Measurements from ENCODE around the gene ARSB. TPM values are rescaled to one million over a fixed set of nuclear protein-coding genes. Genes with fewer than 3 reads are reported as not detected.

ARSB gene
- total RNA-seq, 2 donors from 2014 or later: 28.1 TPM

DNA sequence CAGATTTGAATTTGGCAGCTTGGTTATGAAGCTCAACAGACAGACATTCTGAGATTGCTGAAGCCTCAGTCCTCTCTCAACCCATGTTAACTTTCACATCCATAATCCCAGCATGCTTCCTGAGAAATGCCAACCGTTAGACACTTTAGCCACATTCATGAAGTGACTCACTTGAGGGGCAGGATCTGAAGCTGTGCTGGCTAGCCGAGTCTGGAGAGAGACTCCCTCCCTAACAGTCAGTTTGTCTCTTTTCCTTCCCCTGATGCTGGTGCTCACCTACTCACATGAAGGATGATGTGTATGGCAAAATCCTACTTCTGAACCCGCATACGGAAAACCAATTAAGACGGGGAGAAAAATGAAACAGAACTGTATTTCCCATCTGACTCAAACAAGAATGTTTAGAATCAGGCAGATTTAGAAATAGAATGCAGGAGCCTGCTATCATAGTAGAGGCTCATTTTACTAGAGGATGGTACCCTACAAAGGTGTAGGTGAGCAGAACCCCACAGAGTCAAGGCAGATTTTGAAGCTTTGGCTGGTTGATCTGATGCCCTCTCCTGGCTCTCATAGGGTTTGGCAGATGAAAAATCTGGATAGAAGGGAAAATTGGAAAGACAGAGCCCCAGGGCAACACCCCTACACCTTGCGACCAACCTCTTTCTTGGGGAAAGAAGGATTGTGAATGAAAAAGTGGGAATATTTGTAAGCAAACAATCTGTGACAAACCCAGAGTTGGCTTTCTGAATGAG, 185.7 kb downstream of the ARSB start:
- Histone ChIP-seq H3K27ac (ENCODE audit: low read depth, low read length) (no peak overlapping the region), H3K9ac (ENCODE audit: extremely low read depth, low read length, poor library complexity, severe bottlenecking) (no peak overlapping the region), H3K9me3 (ENCODE audit: control insufficient read depth, low read length) (peaks cover 15% of the 10 kb centered on the region), H3K4me1 (ENCODE audit: control insufficient read depth, insufficient read depth, low read length) (peaks cover 16% of the 10 kb centered on the region), H3K36me3 (ENCODE audit: control insufficient read depth, insufficient read depth, low read length) (no peaks in the 10 kb centered on the region), H3K4me3 (ENCODE audit: low read length) (no peak overlapping the region), H3K27me3 (ENCODE audit: control insufficient read depth, insufficient read depth, low read length, poor library complexity, severe bottlenecking) (no peaks in the 10 kb centered on the region)
- Mint-ChIP-seq H3K4me3 (no peak overlapping the region), H3K27me3 (ENCODE audit: insufficient read depth) (no peaks in the 10 kb centered on the region), H3K36me3 (ENCODE audit: low read depth) (peaks cover 23% of the 10 kb centered on the region), H3K4me1 (peaks cover 37% of the 10 kb centered on the region), H3K9me3 (peaks cover 18% of the 10 kb centered on the region), H3K27ac (no peak overlapping the region)
- DNase-seq: no peak
- TF ChIP-seq, protein P1, sequence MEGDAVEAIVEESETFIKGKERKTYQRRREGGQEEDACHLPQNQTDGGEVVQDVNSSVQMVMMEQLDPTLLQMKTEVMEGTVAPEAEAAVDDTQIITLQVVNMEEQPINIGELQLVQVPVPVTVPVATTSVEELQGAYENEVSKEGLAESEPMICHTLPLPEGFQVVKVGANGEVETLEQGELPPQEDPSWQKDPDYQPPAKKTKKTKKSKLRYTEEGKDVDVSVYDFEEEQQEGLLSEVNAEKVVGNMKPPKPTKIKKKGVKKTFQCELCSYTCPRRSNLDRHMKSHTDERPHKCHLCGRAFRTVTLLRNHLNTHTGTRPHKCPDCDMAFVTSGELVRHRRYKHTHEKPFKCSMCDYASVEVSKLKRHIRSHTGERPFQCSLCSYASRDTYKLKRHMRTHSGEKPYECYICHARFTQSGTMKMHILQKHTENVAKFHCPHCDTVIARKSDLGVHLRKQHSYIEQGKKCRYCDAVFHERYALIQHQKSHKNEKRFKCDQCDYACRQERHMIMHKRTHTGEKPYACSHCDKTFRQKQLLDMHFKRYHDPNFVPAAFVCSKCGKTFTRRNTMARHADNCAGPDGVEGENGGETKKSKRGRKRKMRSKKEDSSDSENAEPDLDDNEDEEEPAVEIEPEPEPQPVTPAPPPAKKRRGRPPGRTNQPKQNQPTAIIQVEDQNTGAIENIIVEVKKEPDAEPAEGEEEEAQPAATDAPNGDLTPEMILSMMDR (conservative IDR thresholded peaks at IDR 0.05): peak; percentile 50
- WGBS, 2 experiments (ENCODE audit: insufficient coverage in 1 of 2, insufficient read length in 1 of 2): 93 to 98% methylated on average over 6 of the region's 6 CpGs

DNA sequence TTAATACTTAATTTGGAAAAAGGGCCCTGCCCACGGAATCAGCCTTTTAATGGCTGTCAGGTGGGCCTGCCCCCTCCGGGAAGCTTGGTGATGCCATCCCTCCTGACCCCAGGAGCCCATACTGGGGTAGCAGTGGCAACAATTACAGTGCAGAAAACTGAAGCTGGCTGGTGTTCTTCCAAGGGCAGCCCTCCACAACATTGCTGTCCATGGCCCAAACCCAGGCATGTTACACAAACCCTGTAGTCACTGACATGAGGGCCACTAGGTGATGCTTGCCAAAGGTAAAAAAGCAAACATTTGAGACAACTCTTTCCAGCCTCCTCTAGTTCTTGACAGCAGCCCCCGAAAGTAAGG, 186.5 kb downstream of the ARSB start:
- peaks cover 15% of the 10 kb centered on the region for H3K9me3 ChIP-seq (ENCODE audit: control insufficient read depth, low read length)
- no peak overlapping the region for H3K9ac ChIP-seq (ENCODE audit: extremely low read depth, low read length, poor library complexity, severe bottlenecking)
- no peak overlapping the region for H3K27ac ChIP-seq (ENCODE audit: low read depth, low read length)
- Mint-ChIP-seq H3K4me1 (peaks cover 45% of the 10 kb centered on the region), H3K9me3 (peaks cover 18% of the 10 kb centered on the region), H3K36me3 (ENCODE audit: low read depth) (peaks cover 23% of the 10 kb centered on the region), H3K27me3 (ENCODE audit: insufficient read depth) (no peaks in the 10 kb centered on the region), H3K27ac (no peak overlapping the region), H3K4me3 (no peak overlapping the region)
- H3K4me1 ChIP-seq (ENCODE audit: control insufficient read depth, insufficient read depth, low read length): peaks cover 18% of the 10 kb centered on the region
- H3K4me3 ChIP-seq (ENCODE audit: low read length): no peak overlapping the region
- no peak for DNase-seq
- TF ChIP-seq, protein P1 (conservative IDR thresholded peaks at IDR 0.05): no peak
- 80 to 96% methylated on average over 1 to 3 of the region's 3 CpGs for WGBS, 2 experiments (ENCODE audit: insufficient coverage in 1 of 2, insufficient read length in 1 of 2)
- H3K36me3 ChIP-seq (ENCODE audit: control insufficient read depth, insufficient read depth, low read length): no peaks in the 10 kb centered on the region
- H3K27me3 ChIP-seq (ENCODE audit: control insufficient read depth, insufficient read depth, low read length, poor library complexity, severe bottlenecking): no peaks in the 10 kb centered on the region

GRCh38 chr5:78797936-78798672, 187.0 kb downstream of the ARSB start:
- no peak overlapping the region for H3K4me3 ChIP-seq (ENCODE audit: low read length)
- H3K9me3 Mint-ChIP-seq: peaks cover 18% of the 10 kb centered on the region
- no peak for DNase-seq
- H3K4me3 Mint-ChIP-seq: no peak overlapping the region
- peaks cover 15% of the 10 kb centered on the region for H3K9me3 ChIP-seq (ENCODE audit: control insufficient read depth, low read length)
- no peak overlapping the region for H3K27ac Mint-ChIP-seq
- no peaks in the 10 kb centered on the region for H3K27me3 ChIP-seq (ENCODE audit: control insufficient read depth, insufficient read depth, low read length, poor library complexity, severe bottlenecking)
- no peak overlapping the region for H3K27ac ChIP-seq (ENCODE audit: low read depth, low read length)
- peaks cover 23% of the 10 kb centered on the region for H3K36me3 Mint-ChIP-seq (ENCODE audit: low read depth)
- TF ChIP-seq, protein P1 (conservative IDR thresholded peaks at IDR 0.05): no peak
- H3K4me1 Mint-ChIP-seq: peaks cover 49% of the 10 kb centered on the region
- no peaks in the 10 kb centered on the region for H3K36me3 ChIP-seq (ENCODE audit: control insufficient read depth, insufficient read depth, low read length)
- H3K27me3 Mint-ChIP-seq (ENCODE audit: insufficient read depth): no peaks in the 10 kb centered on the region
- H3K4me1 ChIP-seq (ENCODE audit: control insufficient read depth, insufficient read depth, low read length): peaks cover 19% of the 10 kb centered on the region
- no peak overlapping the region for H3K9ac ChIP-seq (ENCODE audit: extremely low read depth, low read length, poor library complexity, severe bottlenecking)
- WGBS, 2 experiments (ENCODE audit: insufficient coverage in 1 of 2, insufficient read length in 1 of 2): 84 to 85% methylated on average over 3 to 8 of the region's 8 CpGs

Measured in endodermal cell (in vitro differentiated cells).